UCSD-AML1 (cell line): ENCODE results near the gene APOBEC3C.
"Not testable (repeated sequence)": the region's sequence is repeated elsewhere in the genome, so short reads cannot be mapped to it uniquely, and the experiment has no call there.

Experiments used
- DNase-seq: peaks from one replicate; lab custom pipeline; 2025; ENCODE audit not compliant: unreplicated experiment; lab: John Stamatoyannopoulos, UW

The APOBEC3C gene

DNA sequence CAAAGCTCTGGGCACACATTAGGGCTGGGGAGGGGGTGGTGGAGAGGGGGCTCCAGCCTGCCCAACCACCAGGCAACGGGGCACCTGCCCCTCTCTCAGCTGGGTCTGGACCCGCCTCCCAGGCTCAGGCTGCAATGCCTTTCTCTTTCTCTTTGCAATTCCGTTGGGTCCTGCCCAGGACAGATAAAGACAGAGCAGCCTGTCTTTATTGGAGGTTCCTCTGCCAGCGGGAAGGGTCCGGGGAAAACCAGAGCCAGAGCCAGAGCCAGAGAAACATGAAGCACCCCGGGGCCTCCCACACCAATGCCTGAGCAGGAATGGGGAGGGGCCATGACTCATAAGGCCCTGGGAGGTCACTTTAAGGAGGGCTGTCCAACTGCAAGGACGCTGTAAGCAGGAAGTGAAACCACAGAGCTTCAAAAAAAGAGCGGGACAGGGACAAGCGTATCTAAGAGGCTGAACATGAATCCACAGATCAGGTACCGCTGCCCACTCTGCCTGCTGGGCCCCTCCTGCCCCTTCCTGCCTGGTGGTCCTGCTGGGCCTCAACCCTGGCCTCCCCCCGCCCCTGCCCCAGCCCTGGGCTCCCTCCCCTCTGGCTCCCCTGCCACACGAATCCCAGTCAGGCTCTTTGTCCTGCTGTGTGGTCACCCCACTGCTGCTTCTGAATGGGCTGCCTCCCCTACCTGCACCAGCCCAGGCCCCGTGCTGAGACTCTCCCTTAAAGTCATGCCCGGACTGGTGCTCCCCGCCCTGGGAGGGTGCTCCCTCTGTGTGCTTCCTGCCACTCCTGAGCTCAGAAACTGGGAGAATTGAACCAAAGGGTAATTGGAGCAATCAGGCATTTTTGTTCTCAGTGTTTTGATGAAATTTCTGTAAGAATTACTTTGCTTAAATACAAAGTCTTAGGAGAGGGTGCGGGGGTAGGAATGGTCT, 31.8 kb upstream of the APOBEC3C start, which contains the start of gene APOBEC3B:
TSS of gene APOBEC3B (plus strand) at position 356 of the 936 bp plus-strand sequence. CDS start at position 463, 107 bp downstream.
- DNase-seq, result peak; percentile 68

DNA sequence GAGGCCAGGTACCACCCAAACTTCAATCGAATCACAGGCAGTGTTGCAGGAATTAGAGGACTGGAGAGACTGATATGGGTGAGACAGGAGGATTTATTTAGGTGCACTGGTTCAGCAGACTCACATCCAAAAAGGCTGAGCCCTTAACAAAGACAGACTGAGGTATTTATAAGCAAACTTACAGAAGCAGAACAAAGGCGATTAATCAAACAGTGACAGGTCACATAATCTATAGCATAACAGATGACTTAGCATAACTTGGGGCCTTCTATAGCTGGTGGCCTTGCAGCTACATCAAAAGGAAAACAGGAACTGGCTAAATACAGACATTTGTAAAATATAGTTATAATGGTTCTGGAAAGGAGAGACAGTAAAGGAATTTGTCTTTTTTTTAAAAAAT, 29.8 kb upstream of the APOBEC3C start:
- no peak for DNase-seq

DNA sequence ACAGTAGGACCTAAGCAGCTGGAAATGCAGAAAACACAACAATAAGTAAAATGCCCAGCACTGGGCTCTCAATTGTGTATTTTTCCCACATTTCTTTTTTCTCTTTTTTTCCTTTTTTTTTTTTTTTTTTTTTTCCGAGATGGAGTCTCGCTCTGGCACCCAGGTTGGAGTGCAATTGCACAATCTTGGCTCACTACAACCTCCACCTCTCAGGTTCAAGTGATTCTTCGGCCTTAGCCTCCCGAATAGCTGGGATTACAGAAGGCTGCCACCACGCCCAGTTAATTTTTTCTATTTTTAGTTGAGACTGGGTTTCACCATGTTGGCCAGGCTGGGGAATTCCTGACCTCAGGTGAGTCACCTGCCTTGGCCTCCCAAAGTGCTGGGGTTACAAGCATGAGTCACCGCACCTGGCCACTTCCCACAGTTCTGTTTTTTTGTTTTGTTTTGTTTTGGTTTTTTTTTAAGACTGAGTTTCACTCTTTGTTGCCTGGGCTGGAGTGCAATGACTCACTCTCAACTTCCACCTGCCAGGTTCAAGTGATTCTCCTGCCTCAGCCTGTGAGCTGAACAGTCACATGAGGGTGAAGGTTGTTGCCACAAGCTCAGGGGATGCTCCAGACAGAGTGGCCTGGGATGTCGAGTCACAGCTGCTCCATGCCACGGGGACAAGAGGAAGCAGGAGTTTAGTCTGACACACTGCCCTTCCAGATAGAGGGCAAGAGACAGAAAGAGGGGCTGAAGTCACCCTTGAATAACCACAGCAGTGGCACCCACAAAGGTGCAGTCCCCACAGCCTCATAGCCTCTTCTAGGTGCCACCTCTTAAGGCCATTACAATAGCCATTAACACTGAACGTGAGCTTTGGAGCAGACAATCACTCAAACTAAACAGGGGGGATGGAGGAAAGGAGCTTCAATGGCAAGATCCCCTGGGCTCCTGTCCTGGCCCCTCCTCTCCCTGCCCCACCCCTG, 29.0 kb upstream of the APOBEC3C start:
- not testable (repeated sequence) for DNase-seq

DNA sequence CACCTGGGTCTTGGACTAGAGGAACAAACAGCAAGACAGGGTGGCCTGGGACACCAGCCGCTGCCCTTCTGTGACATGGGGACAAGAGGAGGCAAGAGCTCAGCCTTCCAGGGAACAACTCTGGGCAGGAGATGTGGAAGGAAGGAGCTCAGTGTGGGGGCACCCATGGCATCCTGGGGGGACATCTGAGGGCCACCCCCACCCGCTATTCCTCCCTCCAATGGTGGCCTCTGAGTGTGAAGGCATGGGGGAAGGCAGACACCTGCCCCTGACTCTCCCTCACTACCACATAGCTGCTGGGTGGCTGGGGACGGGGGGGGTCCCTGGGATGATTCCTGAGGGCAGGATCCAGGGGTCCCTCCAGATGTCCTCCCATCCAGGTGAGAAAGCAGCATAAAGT, 27.4 kb upstream of the APOBEC3C start:
- DNase-seq, result no peak

DNA sequence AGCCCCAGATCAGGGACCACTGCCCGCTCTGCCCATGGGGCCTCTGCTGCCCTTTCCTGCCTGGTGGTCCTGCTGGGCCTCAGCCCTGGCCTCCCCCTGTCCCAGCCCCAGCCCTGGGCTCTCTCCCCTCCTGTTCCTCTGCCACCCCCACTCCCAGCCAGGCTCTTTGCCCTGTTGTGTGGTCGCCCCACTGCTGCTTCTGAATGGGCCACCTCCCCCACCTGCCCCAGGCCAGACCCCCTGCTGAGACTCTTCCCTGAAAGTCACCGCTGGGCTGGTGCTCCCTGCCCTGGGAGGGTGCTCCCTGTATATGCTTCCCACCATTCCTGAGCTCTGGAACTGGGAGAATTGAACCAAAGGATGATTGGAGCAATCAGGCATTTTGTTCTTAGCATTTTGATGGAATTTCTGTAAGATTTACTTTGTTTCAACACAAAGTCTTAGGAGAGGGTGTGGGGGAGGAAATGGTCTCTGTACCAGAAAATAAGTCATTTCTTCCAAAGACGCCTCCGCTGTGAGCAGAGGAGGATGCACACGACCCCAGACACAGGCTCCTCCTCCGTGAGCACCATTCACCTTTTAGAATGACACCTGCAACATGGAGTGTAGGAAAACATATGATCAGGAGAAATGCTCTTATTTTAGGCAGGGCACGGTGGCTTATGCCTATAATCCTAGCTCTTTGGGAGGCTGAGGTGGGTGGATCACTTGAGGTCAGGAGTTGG, 26.7 kb upstream of the APOBEC3C start:
- no peak for DNase-seq

DNA sequence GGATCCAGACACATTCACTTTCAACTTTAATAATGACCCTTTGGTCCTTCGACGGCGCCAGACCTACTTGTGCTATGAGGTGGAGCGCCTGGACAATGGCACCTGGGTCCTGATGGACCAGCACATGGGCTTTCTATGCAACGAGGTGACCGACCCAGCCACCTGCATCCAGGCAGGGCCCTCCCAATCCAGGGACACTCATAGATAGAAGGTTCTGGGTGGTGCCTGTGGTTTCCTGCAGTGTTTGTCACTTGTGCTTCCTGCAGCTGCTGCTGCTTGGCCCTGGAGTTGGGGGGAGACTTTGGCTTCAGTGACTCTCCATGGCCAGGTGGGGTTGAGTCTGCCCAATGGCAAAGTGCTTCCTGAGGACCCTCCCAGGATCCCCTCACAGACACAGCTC, 24.6 kb upstream of the APOBEC3C start:
- peak; percentile 25 for DNase-seq

DNA sequence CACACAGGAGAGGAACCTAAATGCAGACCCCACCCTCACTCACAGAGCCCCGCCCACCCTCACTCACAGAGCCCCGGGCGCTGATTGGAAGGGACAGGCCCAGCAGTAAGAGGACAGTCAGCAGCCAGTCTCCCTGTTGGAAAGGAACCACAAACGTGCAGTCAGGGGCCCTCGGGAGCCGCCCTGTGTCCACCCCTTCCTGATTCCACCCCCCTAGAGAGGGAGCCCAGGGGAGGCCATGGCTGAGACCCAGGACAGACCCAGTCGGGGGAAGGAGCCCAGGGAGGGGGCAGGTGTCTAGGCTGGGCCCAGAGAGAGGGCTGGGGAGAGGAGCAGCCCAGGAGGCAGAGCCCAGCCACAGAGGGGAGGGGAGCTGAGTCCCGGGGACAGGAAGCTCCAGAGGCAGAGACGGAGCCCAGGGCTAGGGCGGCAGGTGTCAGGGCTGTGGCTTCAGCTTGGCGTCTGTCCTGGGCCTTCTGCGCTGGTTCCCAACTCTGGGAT, 21.1 kb upstream of the APOBEC3C start:
- DNase-seq, result peak; percentile 37

DNA sequence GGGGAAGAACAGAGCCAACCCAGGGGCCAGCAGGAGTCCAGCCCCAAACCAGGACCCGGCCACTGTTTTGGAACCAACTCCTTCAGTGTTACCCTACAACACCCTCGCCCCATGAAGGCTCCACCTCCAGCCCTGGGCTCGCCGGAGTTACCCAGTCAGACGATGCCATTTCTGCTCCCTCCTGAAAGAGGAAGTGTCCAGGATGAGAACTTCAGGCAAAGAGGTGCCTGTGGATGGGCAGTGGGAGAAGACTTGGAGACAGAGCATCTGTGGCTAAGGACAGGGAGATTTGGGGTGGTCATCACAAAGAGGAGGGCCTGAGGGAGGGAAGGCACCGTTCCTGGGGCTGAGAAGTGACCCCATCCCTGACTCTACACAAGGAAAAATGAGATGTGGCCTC, 18.0 kb upstream of the APOBEC3C start:
- DNase-seq, result no peak

DNA sequence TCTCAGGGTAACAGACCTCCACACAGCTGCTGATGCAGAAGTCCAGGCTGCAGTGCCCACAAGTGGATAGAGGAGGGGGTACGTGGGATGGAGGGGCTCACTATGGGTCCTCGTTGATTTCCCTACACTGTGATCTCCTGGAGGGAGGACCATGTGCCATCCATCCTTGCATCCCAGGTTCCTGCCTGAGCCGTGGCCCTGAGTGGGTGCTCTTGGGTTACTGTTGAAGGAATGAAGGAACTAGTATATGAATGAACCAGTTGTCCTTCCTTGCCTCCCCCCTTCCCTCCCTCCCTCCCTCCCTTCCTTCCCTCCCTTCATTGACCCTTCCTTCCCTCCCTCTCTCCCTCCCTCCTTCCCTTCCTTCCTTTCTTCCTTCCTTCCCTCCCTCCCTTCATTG, 16.5 kb upstream of the APOBEC3C start:
- DNase-seq, result no peak

DNA sequence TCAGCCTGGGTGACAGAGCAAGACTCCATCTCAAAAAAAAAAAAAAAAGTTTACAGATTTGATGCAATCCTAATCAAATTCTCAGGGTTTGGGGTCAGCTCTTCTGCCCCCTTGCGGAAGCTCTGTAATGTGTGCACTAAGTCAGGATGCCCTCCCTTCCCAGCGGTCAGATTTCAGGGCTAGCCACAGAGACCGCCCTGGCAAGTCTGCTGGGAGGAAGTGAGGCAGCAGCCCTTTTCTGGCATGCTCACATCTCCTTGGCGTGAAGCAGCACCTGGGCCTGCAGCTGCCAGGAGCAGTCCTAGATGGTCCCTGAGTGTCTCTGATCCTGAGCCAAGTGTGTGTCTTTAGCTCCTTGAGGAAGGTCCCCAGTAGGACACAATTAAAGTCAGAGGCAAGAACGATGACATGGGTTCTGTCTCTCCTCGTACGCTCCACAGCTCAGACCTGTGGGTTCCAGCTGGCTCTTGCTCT, 10.9 kb upstream of the APOBEC3C start:
- peak; percentile 81 for DNase-seq

DNA sequence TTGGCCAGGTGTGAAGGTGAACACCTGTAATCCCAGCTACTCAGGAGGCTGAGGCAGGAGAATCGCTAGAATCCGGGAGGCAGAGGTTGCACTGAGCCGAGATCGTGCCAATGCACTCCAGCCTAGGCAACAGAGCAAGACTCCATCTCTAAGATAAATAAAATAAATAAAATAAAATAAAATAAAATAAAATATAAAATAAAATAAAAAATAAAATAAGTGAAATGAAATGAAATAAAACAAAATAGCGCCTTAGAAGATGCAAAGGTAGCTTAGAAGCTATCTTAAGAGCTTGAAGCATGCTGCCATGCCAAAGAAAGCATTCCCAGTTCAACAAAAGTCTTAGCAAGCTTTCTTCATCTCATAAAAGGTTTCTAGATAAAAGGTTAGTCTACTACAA, 6.9 kb upstream of the APOBEC3C start:
- DNase-seq, result no peak

DNA sequence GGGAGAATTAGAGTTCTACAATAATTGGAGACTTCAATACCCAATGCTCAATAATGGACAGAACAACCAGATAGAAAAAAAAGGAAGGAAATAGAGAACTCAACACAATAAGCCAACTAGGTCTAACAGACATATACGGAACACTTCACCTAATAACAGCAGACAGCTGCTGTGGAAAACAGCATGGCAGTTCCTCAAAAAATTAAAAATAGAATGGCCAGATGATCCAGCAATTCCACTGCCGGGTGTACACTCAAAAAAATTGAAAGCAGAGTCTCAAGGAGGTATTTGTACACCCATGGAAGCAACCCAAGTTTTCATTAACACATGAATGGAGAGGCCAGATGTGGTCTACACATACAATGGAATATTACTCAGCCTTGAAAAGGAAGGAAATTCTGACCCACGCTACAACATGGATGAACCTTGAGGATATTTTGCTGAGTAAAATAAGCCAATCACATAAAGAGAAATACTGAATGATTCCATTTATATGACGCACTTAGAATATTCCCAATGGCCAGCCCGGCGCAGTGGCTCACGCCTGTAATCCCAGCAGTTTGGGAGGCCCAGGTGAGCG, 5.7 kb upstream of the APOBEC3C start:
- DNase-seq, result not testable (repeated sequence)

DNA sequence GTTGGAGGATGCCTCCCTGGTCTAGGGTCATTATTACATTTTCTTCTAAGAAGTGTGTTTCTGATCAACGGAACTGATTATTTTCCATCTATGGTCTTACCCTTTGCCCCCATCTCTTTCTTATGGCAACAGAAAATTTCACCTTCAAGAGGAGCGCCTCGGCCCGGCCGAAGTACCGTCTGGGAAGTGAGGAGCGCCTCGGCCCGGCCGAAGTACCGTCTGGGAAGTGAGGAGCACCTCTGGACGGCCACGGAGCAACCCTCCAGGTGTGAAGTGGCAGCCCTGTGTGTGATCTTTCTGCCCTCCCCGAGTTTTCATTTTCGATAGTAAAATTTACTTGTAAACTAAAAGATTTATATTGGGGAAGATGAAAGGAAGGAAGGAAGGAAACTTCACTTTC, 3.1 kb upstream of the APOBEC3C start:
- DNase-seq, result no peak

DNA sequence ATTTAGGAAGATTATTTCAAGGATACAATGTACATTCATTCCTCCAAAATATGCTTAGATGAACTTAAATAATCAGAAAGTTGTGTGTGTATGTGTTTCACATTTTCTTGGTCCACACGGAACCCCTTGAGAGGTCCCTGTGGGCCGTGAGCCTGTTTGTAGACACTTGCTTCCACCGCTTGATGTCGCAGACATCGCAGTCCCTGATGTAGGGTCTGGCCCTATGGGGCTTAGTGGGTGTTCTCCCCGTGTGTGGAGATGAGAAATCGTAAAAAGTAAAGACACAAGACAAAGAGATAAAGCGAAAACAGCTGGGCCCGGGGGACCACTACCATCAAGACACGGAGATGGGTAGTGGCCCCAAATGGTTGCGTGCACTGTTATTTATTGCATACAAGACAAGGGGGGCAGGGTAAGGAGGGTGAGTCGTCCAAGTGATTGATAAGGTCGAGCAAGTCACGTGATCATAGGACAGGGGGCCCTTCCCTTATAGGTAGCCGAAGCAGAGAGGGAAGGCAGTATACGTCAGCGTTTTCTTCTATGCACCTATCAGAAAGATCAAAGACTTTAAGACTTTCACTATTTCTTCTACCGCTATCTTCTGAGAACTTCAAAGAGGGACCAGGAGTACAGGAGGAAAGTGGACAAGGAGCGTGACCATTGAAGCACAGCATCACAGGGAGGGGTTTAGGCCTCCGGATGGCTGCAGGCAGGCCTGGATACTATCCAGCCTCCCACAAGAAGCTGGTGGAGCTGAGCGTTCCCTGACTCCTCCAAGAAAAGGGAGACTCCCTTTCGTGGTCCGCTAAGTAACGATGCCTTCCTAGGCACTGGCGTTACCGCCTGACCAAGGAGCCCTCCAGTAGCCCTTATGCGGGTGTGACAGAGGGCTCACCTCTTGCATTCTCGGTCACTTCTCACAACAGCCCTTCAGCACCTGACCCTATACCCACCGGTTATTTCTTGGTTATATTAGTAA, 1.2 kb upstream of the APOBEC3C start:
- DNase-seq, result no peak

DNA sequence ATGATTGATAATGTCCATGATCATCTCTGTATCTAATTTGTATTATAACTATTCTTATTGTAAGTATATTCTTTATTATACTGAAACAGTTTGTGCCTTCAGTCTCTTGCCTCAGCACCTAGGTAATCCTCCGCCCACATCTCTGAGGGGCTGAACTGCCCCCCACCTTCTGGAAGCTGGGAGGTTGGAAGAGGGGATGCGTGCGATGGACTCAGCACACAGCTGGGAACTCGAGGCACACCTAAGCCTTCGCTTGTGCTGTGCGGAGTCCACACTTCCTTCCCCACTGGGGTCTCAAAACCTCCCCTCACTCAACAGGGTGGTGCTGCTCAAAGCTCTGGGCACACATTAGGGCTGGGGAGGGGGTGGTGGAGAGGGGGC, 506 bp upstream of the APOBEC3C start:
- DNase-seq, result not testable (repeated sequence)

DNA sequence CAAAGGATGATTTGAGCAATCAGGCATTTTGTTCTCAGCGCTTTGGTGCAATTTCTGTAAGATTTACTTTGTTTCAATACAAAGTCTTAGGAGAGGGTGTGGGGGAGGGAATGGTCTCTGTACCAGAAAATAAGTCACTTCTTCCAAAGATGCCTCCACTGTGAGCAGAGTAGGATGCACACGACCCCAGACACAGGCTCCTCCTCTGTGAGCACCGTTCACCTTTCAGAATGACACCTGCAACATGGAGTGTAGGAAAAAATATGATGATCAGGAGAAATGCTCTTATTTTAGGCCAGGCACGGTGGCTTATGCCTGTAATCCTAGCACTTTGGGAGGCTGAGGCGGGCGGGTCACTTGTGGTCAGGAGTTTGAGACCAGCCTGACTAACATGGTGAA, 665 bp downstream of the APOBEC3C start:
- DNase-seq, result not testable (repeated sequence)

DNA sequence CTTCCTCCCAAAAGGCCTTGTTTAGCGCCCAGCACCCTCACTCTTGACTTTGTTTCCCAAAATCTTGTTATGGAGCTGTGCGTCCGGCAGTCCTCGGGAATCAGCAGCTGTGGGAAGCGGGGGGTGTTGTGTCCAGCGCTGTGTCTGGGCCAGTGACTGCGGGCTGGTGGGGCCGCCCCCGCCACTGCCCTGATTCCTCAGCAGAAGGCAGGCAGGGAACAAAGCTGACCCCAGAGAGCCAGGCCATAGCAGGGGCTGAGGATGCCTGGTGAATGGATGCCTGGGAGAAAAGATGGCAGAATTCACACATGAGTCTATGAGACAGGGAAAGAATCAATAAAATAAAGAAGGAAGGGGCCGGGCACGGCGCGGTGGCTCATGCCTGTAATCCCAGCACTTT, 2.5 kb downstream of the APOBEC3C start:
- DNase-seq, result no peak

DNA sequence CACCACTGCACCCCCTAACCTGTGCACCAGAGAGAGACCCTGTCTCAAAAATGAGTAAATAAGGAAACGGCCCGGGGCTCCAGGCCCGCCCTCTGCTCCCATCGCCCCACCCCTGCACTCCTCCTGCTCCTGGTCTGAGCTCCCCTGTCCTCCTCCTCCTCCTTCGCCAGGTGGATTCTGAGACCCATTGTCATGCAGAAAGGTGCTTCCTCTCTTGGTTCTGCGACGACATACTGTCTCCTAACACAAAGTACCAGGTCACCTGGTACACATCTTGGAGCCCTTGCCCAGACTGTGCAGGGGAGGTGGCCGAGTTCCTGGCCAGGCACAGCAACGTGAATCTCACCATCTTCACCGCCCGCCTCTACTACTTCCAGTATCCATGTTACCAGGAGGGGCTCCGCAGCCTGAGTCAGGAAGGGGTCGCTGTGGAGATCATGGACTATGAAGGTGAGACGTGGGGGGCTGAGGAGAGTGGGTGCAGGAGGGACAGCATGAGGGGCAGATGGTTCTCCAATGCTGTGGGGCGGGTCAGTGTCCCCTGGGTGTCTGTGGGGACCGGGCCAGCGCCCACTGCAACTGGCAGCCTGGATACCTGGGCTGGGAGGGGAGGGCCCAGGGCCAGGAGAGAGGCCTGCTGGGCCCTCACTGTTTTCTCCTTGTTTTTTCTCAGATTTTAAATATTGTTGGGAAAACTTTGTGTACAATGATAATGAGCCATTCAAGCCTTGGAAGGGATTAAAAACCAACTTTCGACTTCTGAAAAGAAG, 3.7 kb downstream of the APOBEC3C start:
- DNase-seq, result no peak
